Measurements from ENCODE around the gene ENTREP1. TPM values are rescaled to one million over a fixed set of nuclear protein-coding genes. Genes with fewer than 3 reads are reported as not detected.

The ENTREP1 gene
- total RNA-seq, 2 donors from 2014 or later = 13.7 to 25.8 TPM

GRCh38 chr9:69342769-69343168, 17.8 kb downstream of the ENTREP1 start:
- Mint-ChIP-seq H3K9me3 (no peaks in the 10 kb centered on the region), H3K27ac (no peak overlapping the region), H3K36me3 (ENCODE audit: low read depth) (peaks cover under 1% of the 10 kb centered on the region), H3K4me1 (peaks cover 33% of the 10 kb centered on the region), H3K27me3 (ENCODE audit: insufficient read depth) (no peaks in the 10 kb centered on the region), H3K4me3 (no peak overlapping the region)
- no peak for TF ChIP-seq CTCF (conservative IDR thresholded peaks at IDR 0.05)
- H3K27ac ChIP-seq (ENCODE audit: low read depth, low read length) = no peak overlapping the region
- H3K9me3 ChIP-seq (ENCODE audit: control insufficient read depth, low read length) = no peaks in the 10 kb centered on the region
- WGBS, 2 experiments (ENCODE audit: insufficient coverage in 1 of 2, insufficient read length in 1 of 2) = 92 to 100% methylated on average over 1 of the region's 1 CpG
- H3K36me3 ChIP-seq (ENCODE audit: control insufficient read depth, insufficient read depth, low read length) = no peaks in the 10 kb centered on the region
- peaks cover 10% of the 10 kb centered on the region for H3K4me1 ChIP-seq (ENCODE audit: control insufficient read depth, insufficient read depth, low read length)
- DNase-seq = no peak
- H3K9ac ChIP-seq (ENCODE audit: extremely low read depth, low read length, poor library complexity, severe bottlenecking) = no peak overlapping the region
- no peaks in the 10 kb centered on the region for H3K27me3 ChIP-seq (ENCODE audit: control insufficient read depth, insufficient read depth, low read length, poor library complexity, severe bottlenecking)
- no peak overlapping the region for H3K4me3 ChIP-seq (ENCODE audit: low read length)

GRCh38 chr9:69344459-69344858, 19.4 kb downstream of the ENTREP1 start:
- no peak overlapping the region for H3K27ac Mint-ChIP-seq
- Histone ChIP-seq H3K4me3 (ENCODE audit: low read length) (no peak overlapping the region), H3K9me3 (ENCODE audit: control insufficient read depth, low read length) (no peaks in the 10 kb centered on the region), H3K27ac (ENCODE audit: low read depth, low read length) (no peak overlapping the region), H3K4me1 (ENCODE audit: control insufficient read depth, insufficient read depth, low read length) (peaks cover 10% of the 10 kb centered on the region), H3K9ac (ENCODE audit: extremely low read depth, low read length, poor library complexity, severe bottlenecking) (no peak overlapping the region), H3K27me3 (ENCODE audit: control insufficient read depth, insufficient read depth, low read length, poor library complexity, severe bottlenecking) (no peaks in the 10 kb centered on the region), H3K36me3 (ENCODE audit: control insufficient read depth, insufficient read depth, low read length) (no peaks in the 10 kb centered on the region)
- peak; percentile 60 for DNase-seq
- peaks cover 10% of the 10 kb centered on the region for H3K36me3 Mint-ChIP-seq (ENCODE audit: low read depth)
- no peak for TF ChIP-seq CTCF (conservative IDR thresholded peaks at IDR 0.05)
- H3K4me3 Mint-ChIP-seq = no peak overlapping the region
- 74 to 85% methylated on average over 4 of the region's 4 CpGs for WGBS, 2 experiments (ENCODE audit: insufficient coverage in 1 of 2, insufficient read length in 1 of 2)
- peaks cover 4% of the 10 kb centered on the region for H3K9me3 Mint-ChIP-seq
- no peaks in the 10 kb centered on the region for H3K27me3 Mint-ChIP-seq (ENCODE audit: insufficient read depth)
- peaks cover 32% of the 10 kb centered on the region for H3K4me1 Mint-ChIP-seq

GRCh38 chr9:69346596-69347390, 21.8 kb downstream of the ENTREP1 start:
- H3K9me3 ChIP-seq (ENCODE audit: control insufficient read depth, low read length) = no peaks in the 10 kb centered on the region
- Mint-ChIP-seq H3K4me3 (no peak overlapping the region), H3K27ac (no peak overlapping the region), H3K4me1 (peaks cover 22% of the 10 kb centered on the region), H3K27me3 (ENCODE audit: insufficient read depth) (no peaks in the 10 kb centered on the region), H3K36me3 (ENCODE audit: low read depth) (peaks cover 22% of the 10 kb centered on the region), H3K9me3 (peaks cover 7% of the 10 kb centered on the region)
- H3K27ac ChIP-seq (ENCODE audit: low read depth, low read length) = no peak overlapping the region
- TF ChIP-seq CTCF (conservative IDR thresholded peaks at IDR 0.05) = no peak
- no peak for DNase-seq
- H3K27me3 ChIP-seq (ENCODE audit: control insufficient read depth, insufficient read depth, low read length, poor library complexity, severe bottlenecking) = no peaks in the 10 kb centered on the region
- 98% methylated on average over 6 of the region's 6 CpGs; no CpG with 5 or more reads in 1 of the 2 experiments for WGBS, 2 experiments (ENCODE audit: insufficient coverage in 1 of 2, insufficient read length in 1 of 2)
- no peak overlapping the region for H3K9ac ChIP-seq (ENCODE audit: extremely low read depth, low read length, poor library complexity, severe bottlenecking)
- peaks cover 10% of the 10 kb centered on the region for H3K4me1 ChIP-seq (ENCODE audit: control insufficient read depth, insufficient read depth, low read length)
- H3K4me3 ChIP-seq (ENCODE audit: low read length) = no peak overlapping the region
- H3K36me3 ChIP-seq (ENCODE audit: control insufficient read depth, insufficient read depth, low read length) = no peaks in the 10 kb centered on the region

All from endodermal cell (in vitro differentiated cells).